G401.6 (cell line): ENCODE data around the gene ASTN1.

Experiments used
- FAIRE-seq: peaks from 2 replicates; lab custom pipeline; 2012; peaks lifted over from hg19 to GRCh38; lab: Jason Lieb, UNC

The ASTN1 gene

GRCh38 chr1:176877557-176877956, 287.0 kb downstream of the ASTN1 start:
- FAIRE-seq, result no peak

DNA sequence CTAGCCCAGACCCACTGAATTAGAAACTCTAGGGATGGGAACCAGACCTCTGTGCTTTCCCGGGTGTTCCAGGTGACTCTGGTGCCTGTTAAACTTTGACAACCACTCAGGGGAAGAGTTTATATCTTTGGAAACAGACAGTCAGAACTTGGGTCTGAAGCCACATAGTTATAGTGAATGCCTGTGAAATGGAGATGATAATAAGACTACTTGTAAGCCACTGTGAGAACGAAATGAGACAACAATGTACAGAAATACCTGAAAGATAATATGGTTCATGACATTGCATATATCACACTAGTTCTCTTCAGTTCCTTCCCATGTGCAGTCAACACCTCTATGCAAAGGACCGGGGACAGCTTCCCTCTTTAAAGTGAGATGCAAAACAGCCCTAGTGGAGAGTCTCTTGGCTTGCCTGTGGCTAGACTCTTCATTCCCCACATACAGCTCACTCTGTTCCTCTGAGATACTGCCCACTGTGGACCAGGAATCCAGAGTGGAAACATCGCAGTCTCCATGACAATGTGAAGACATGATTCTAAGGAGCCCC, 287.5 kb downstream of the ASTN1 start:
- no peak for FAIRE-seq

DNA sequence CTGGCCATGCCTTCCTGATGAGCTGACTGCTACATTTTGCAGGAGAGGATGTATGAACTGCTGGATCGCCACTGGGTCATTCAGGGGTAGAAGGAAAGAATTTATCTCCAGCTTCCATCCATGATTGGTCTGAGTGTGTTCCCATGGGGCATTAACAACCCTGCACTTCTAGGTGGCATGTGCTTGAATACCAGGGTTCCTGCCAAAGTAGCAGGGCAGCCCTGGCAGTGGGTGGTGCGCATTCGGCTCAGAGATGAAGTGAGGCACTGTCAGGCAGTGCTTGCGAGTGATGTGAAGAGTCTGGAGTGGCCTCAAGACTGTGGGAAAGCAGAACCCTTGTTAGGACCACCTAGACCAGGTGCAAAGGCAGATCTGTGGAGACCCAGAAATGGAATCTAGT, 294.9 kb downstream of the ASTN1 start:
- FAIRE-seq, result no peak

DNA sequence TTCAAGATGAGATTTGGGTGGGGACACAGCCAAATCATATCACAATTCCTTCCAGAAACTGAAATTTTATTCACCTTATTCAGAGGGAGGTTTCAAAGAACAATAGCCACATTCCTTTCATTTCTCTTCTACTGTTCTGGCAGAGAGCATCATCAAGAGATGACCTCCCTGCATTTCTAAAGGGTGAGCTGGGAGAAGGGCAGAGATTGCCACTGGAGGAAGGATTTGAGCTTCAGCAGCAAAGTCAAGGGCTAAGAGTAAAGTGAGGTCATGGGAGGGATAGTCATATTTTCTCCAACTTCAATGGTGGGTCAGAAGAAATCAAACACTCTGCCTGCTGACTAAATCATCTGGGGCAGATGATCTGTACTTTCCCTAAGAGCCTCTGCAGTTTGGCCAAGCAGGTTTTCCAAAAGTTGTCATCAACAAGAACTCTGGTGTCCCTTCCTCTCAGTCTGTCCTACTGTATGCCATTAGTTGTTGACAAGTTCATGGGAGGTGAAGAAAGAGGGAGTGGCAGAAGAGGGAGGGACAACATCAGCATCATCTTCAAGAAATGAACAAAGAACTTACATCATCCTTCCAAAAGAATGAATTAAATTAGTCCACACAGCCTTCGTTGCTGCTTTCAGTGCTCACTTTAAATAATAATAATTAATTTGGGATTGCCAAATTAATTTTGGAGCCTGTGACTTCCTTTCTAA, 298.3 kb downstream of the ASTN1 start:
- FAIRE-seq, result no peak

DNA sequence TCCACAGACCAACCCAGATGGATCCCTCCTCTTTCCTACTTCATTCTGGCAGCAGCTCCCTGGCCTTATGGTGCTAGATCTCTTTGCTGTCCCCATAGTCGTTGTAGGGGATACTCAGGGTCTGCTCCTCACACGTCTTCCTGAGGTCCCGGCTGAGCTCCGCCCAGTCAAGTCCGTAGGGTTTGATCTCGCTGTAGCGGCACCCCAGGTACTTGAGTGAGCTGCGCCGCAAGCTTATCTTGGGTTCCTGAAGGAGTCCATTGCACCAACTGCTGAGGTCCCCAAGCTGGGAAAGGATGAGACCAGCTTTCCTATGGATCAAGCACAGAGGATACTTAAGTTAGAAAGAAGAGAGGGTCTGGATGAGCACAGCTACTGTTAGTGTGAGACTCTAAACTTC, 300.3 kb downstream of the ASTN1 start:
- FAIRE-seq, result no peak

DNA sequence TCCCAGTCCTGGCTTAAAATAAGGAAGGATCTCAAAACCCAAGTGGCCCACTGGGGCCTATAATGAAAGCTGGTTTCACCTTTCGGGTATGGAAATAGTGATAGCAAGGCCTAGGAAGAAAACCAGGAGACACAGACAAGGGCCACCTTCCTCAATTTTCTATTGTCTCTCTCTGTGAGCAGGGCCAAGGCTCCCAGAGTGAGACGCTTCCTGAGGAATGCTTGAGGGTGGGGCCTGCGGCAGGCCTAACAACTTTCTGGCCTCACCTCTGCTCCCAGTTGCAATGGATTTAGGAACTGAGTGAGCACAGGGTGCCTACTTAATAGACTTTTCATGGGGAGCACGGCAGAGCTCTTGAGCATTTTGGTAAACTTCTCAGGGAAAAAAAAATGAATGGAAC, 300.9 kb downstream of the ASTN1 start:
- no peak for FAIRE-seq

- no peak for FAIRE-seq
These were observed 306.0 kb downstream of the ASTN1 start for GRCh38 chr1:176858433-176858916.

GRCh38 chr1:176857632-176858031, 306.9 kb downstream of the ASTN1 start:
- no peak for FAIRE-seq

DNA sequence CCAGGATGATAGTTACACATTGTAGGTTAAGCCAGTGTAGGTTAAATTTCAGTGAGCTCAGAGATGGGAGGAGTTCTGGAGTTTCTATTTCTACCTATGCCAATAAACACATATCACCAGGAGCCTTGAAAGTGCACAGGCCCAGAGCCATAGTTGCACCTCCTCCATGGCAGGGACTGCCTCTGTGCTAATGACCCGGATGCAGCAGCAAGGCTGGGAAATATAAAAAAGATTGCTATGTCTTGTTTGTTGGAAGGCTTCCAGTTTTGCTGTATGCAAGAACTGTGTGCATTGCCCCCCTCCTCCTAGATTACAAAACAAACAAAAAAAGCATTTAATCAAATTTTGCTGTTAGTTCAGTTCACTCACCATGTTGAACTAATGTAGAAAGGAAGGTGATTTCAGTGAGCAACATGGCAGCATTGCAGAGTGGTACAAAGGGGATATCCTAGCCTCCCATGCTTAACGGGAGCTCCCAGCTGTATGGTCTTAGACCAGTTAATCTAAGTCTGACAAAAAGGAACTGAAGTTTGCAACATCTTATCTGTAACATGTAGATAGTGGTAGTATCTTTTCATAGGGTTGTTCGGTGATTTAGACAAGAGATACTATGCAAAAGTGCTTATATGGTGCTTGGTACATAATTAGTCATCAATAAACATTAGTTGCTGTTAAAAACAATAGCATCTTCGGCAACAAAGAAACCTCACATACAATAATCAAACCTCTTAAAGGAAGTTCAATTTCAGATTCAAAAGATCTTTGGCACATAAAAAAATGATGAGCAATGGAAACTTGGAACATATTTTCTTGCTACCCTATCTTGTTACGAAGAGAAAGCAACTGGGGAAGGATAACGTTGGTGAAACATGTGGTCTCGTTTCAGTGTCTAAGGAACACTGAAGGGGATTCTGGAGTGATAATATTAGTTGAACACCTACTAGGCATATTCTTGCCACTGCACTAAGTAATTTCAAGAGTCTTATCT, 309.5 kb downstream of the ASTN1 start:
- FAIRE-seq, result no peak

- FAIRE-seq, result no peak
These were observed 310.4 kb downstream of the ASTN1 start for GRCh38 chr1:176854121-176854520.

GRCh38 chr1:176853503-176853902, 311.0 kb downstream of the ASTN1 start:
- no peak for FAIRE-seq

DNA sequence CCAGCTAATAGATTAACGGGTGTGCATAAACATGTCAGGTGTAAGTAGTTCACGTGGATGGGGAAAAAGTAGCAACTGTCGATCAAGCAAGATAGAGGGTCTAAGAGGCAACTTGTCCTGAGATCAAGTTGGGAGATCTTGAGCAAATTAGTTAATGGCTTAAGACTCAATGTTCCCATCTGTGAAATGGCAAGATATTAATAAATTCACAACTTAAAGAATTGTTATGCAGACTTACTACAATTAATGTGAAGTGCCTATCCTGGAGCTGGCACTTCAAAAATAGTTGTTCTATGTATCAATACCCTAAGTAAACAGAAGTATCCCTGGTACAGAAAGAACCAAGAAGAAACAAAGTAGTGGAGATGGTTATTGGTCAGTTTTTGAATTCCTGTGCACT, 312.4 kb downstream of the ASTN1 start:
- FAIRE-seq, result no peak

- no peak for FAIRE-seq
These were observed 313.6 kb downstream of the ASTN1 start for GRCh38 chr1:176850871-176851270.

DNA sequence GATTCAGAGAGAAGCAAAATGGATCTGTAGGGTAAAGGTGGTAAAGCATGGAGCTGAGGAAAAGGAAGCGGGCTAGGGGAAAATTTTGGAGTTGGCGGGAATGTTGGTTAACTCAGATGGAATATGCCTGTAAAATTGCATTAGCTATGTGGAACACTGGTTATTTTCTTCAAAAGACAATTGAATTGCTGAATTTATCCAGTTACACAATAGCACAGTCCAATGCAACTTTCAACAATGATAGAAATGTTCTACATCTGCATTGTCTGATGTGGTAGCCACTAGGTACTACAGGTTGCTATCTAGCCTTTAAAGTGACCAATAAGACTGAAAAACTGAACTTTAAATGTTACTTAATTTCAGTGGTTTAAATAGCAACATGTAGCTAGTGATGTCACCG, 315.2 kb downstream of the ASTN1 start:
- FAIRE-seq, result no peak

DNA sequence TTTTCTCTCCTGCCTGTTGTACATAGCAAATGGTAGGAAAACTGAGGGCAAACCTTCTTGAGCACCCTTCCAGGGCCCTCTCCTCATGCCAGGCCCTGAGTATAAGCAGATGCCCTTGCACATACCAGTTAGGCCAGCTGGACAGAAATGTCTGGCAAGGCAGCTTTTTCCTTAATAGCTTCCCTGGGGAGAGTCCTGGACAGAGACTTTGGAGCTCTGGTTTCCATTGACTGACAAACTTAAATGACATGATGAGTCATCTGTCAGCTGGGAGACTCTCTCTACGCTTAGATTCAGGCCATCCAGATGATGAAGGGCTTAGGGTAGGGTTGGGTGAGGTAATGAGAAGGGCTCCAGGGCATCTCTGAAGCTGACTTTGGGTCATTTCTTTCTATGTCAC, 317.5 kb downstream of the ASTN1 start:
- FAIRE-seq, result no peak

GRCh38 chr1:176843352-176844297, 320.9 kb downstream of the ASTN1 start:
- no peak for FAIRE-seq

DNA sequence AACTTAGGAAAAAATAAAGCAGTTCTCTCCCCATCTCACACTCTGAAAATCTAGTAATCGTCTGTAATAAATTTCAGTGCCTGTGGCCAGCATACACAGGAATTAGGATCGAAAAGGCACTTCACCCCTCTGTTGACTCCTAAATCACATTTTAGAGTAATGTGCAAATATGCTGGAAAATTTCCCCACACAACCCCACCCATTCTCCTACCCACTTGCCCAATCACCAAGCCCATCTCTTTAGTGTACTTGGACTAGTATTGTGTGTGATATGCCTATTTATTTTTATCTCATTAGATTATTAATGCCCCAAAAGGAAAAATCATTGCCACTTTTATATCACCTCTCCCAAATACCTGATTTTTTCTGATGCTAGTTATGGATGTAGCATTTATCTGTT, 323.3 kb downstream of the ASTN1 start:
- no peak for FAIRE-seq

GRCh38 chr1:176839216-176839615, 325.3 kb downstream of the ASTN1 start:
- no peak for FAIRE-seq

DNA sequence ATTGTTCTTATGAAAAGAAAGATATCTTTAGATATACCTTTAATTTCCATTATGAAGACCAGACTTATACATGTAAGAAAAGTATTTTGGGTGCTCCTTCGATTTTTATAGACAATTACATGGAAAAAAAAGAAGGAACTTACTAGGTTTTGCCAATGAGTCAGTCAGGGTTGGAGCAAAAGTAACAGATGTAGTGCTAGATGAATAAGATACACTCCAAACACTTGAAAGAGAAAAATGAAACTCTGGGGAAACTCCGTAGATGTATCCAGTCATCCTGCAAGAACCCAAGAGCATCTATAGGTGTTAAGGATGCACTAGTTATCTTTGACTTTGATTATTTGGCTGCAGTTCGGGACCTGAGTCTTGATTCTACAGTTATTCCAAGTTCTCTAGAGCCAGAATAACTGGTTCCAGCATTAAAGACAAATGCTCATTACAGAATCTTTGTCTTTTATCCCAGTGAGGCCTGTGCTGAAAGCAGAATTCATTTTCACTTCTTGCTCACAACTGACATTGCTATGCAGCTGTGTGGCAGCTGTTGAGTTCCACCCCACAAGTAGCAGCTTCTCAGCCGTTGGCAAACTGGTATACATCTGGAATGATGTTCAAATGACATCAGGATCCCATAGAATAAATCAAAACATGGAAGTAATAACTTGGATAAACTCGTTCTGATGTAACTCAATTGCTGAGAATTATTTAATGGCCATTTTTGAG, 326.1 kb downstream of the ASTN1 start:
- FAIRE-seq, result no peak

DNA sequence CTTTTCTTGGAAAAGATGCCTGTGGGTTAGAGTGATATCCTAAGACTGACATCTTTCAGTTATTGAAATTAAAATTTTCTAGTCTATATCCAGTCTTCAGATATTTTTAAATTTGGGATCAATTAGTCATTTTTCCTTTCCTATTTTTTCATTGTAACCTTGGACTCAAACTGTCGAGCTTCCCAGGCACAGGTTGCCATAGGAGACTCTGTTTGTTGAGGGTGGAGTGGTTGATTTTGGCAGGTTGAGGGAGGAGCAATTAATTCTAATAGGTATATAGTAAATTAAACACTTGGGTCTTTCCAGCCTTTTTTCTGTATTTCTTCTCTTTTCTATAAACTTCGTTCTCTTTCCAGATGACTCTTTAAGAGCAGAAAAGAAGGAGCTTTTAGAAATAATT, 326.8 kb downstream of the ASTN1 start:
- FAIRE-seq, result no peak

DNA sequence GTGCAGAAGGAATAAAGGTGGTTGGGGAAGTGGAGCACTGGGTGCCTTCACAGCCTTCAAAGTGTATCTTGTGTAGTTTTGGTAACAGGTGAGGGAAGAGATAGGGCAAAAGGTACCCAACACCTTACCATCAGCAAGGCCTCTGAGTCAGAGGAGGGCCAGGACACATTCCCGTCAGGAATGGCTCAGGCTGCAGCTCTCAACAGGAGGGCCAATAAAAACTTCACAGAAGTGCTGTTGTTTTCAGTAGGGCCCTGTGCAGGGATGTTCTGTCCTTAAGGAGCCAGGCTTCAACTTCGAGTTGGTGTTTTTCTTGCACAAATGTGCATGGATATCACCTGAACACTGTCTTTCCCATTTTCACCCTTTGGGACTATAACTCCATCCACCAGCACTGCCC, 333.4 kb downstream of the ASTN1 start:
- FAIRE-seq, result no peak
